GM19452 (cell line): ENCODE data around the gene YBX1.
"Not testable (repeated sequence)": the region's sequence is repeated elsewhere in the genome, so short reads cannot be mapped to it uniquely, and the experiment has no call there.

ENCODE experiments used
- ATAC-seq: cut with Tn5 transposase; IDR thresholded peaks from one replicate; pipeline ENCODE4 v1.9.1; 2021; ENCODE audit not compliant: unreplicated experiment

Gene YBX1

GRCh38 chr1:42689912-42690311 lies 7.7 kb downstream of the YBX1 start:
- no peak for ATAC-seq

GRCh38 chr1:42690477-42691156 lies 8.4 kb downstream of the YBX1 start:
- no peak for ATAC-seq

GRCh38 chr1:42691157-42691498 lies 8.9 kb downstream of the YBX1 start:
- ATAC-seq, result no peak

GRCh38 chr1:42692461-42692860 lies 10.2 kb downstream of the YBX1 start:
- no peak for ATAC-seq

GRCh38 chr1:42692911-42693310 lies 10.7 kb downstream of the YBX1 start:
- no peak for ATAC-seq

- ATAC-seq, result no peak
These were observed 16.0 kb downstream of the YBX1 start for GRCh38 chr1:42698081-42698813.

- ATAC-seq, result no peak
These were observed 17.8 kb downstream of the YBX1 start for GRCh38 chr1:42700006-42700405.

- ATAC-seq, result no peak
These were observed 21.8 kb downstream of the YBX1 start for GRCh38 chr1:42703888-42704464.

GRCh38 chr1:42712808-42713207 lies 30.6 kb downstream of the YBX1 start:
- not testable (repeated sequence) for ATAC-seq

GRCh38 chr1:42713293-42713692 lies 31.1 kb downstream of the YBX1 start:
- ATAC-seq, result no peak

GRCh38 chr1:42714441-42714840 lies 32.2 kb downstream of the YBX1 start:
- not testable (repeated sequence) for ATAC-seq

GRCh38 chr1:42720868-42721267 lies 38.6 kb downstream of the YBX1 start:
- ATAC-seq, result no peak

GRCh38 chr1:42721926-42722325 lies 39.7 kb downstream of the YBX1 start:
- ATAC-seq, result no peak

GRCh38 chr1:42722403-42722802 lies 40.2 kb downstream of the YBX1 start:
- ATAC-seq, result not testable (repeated sequence)

- ATAC-seq, result no peak
These were observed 41.3 kb downstream of the YBX1 start for GRCh38 chr1:42723511-42723910.

- ATAC-seq, result not testable (repeated sequence)
These were observed 43.6 kb downstream of the YBX1 start for GRCh38 chr1:42725820-42726219.

- ATAC-seq, result no peak
These were observed 47.8 kb downstream of the YBX1 start for GRCh38 chr1:42730002-42730401.

GRCh38 chr1:42730988-42731387 lies 48.8 kb downstream of the YBX1 start:
- no peak for ATAC-seq

GRCh38 chr1:42731585-42731984 lies 49.4 kb downstream of the YBX1 start:
- ATAC-seq, result no peak

- ATAC-seq, result no peak
These were observed 50.0 kb downstream of the YBX1 start for GRCh38 chr1:42732126-42732680.

GRCh38 chr1:42733415-42734200 lies 51.4 kb downstream of the YBX1 start:
- no peak for ATAC-seq
